Hypothalamus (tissue), 51 donors: ENCODE measurements around the gene PTPRF.
A peak's percentile ranks its signal among the peaks of the same experiment; 100 is the strongest.

Source experiments
- DNase-seq, 51 donors: peaks; one replicate each; lab custom pipeline; 2025; lab: John Stamatoyannopoulos, UW

Gene PTPRF

DNA sequence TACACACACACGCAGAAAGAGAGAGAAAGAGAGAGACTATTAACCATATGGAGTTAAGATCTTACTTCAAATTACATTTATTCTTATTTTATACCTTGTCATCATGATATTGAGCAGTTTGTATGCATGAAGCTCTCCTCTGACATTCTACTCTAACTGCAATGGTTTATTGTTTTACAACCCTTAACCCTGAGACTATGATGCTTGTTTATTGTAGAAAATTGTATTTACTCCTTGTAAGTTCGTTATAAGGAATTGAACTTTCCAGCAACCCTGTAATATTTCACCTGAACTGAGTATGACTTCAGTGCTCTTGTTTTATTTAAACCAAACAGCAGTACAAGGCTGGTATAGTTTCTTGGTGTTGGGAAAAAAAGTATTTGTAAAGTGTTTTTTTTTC lies 18.6 kb upstream of the PTPRF start:
- no peak for DNase-seq

DNA sequence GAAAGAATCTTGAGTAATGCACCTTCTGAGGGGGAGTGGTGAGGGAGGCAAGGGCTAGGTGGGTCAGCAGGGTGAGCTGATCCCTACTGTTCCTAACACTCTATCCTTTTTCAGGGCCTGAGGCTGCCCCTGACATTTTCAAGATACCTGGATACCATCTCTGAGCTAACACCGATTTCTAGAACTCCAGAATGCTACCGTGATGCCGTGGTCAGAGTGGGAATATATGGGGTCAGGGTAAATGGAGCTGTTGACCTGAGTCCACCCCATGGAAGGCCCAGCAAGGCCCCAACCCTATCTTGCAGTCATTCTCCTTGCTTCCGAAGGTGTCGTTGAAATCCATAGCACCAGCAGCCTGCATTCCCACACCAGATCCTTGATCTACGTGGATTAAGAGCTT lies 18.0 kb upstream of the PTPRF start:
- no peak for DNase-seq

DNA sequence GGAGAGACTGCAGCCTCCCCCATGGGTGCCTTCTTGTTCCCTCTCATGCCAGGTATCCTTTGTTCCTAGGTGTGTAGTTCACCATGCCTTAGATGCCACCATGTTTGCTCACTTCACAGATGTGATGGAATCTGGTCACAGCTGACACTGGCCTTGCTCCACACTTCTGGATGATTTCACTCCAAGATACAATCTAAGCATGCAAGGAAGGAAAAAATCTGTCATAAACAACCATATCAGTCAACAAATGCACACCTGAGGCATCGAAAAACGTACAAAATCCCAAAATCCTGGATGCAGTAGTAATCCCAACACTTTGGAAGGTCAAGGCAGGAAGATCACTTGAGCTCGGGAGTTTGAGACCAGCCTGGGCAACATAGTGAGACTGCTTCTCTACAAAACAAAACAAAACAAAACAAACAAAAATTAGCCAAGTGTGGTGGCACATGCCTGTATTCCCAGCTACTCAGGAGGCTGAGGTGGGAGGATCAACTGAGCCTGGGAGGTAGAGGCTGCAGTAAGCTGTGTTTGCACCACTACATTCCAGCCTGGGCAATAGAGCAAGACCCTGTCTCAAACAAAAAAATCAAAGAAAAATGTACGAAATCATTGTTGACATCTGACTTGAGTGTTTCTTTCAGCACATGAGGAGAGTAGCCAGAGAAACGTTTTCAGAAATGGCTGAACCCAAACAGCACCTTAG lies 17.1 kb upstream of the PTPRF start:
- no peak for DNase-seq

DNA sequence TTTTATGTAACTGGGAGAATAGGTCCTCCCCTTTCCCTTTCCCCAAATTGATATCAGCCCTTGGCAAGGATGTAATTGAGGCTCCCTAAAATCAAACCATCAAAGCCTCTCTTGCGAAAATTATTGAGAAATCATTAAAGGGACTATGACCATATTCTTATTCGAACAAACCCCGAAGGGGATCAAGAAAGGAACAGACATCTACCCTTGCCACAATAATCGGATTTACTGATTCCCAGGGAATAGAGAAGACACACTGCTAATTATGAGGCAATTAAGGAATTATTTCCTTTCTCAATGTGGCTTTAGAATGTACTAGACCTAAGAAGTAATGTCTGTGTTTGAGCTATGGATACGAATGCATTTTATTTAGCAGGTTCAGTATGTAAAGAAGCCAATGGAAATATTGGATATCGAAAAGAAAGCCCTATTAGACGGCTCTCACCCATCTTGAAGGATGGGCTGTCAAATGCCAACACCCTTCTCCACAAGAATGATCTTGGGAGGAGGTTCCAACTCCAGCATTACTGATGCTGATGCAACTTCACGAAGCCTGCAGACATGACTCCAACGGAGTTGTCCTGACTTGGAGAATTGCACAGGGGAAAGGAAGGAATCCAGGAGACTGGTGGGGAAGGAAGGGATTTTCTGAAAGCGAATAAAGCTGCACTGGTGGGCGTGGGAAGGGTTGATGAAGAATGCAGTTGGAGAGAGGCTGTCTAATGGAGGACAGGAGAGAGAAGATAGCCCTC lies 11.6 kb upstream of the PTPRF start:
- no peak for DNase-seq

DNA sequence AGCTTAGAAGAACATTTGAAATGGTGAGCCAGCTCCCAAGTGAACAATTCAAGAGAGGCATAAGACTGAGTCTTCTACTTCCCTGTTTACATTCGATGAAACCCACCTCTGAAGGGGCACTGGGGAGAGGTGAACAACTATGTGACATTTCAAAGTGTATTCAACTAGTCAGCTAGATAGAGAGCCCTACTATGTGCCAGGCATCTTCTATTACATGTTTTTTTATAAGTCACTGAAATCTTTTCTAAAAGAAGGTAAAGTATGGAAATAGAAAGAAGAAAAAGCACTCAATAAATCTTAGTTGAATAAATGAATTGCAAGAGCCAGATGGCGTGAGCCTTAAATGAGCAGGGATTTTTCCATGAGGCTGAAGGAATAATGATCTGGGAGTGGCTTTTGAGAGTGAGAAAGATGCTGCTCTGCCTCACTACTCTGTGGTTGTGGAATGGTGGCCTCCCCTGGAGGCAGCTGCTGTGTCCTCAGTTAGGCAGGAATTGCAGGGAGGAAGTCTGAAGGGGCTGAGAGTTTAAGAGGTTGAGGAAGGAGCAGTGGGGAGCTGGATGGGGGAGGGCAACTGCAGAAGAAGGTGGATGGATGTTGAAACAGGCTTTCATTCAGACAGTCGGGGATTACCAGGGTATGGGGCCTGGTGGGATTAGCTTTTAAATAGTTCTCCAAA lies 10.4 kb upstream of the PTPRF start:
- DNase-seq, result no peak

DNA sequence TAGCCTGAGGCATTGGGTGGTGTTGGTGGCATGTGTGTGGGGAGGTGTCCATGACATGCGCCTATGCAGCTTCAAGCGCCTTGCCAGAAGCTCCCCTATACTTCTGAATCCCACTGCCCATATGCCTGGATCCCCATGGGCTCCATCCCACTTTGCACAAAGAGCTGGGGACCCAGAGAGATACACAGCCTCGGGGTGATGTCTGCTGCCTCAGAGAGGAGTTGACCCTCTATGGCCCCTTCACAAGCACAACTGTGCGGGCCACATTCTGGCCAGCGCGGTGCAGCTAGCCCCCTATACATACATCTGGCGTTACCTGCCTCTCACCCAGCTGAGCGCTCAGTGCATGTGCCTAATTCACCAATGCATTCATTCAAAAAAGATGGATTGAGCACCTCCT lies 9.6 kb upstream of the PTPRF start:
- DNase-seq, result no peak

DNA sequence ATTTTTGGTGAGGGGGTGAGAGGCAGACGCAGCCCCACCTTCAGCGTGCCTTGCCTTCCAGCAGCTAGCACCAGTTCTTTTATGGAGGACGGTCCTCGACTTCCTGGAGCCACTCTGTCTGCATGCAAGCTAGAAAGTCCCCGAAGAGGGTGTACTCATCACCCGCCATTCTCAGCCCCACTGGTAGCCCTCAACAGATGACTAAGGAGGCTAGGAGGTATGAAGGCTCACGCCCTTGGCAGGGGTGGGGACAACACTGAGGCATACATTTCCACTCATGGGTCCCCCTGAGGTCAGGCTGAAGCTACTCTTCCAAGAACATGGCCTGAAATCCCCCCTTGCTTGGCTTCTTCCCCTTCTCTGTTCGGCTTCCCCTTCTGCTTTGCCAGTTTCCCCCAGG lies 8.9 kb upstream of the PTPRF start:
- no peak for DNase-seq

DNA sequence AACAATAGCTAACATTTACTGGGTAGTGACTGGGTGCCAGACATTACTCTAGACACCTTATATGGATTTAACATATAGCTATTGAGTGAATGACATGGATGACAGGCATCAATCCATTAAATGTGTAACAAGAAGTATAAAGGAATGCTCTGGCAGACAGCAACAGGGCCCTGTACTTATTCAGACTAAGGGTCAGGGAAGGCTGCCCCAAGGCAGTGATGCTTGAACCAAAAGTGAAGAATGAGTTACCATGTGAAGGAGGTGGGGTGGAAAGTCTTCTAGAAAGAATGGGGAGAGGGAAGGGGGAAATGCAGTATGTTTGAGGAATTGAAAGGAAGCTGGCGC lies 8.3 kb upstream of the PTPRF start:
- no peak for DNase-seq

DNA sequence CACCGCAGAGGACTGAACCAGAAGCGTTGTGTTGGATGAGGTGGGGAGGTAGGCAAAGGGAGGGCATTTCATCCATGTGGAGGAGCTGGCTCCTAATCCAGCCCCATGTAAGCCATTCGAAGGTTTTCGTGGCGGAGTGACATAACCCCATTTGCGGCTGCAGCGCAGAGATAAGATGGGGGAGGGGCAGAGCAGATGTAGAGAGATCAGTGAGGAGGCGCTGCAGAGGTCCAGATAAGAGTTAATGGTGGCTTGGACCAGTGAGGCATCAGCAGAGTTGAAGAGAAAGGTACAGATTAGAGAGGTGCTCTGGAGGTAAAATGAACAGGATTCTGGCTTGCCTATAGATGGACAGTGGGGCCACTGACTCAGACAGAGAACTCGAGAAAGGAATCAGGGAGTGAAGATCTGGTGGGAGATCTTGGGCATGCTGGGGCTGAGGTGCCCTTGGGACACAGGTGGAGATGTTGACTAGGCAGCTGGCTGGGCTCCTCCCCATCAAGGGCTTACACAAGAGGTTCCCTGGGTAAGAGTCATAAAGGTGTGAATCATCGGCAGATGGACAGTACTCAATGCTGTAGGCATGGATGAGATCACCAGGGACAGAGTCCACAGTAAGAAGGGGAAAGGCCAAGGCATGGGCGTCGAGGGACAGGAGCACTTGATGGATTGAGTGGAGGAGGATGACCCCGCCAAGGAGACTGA lies 7.8 kb upstream of the PTPRF start:
- DNase-seq, result no peak

DNA sequence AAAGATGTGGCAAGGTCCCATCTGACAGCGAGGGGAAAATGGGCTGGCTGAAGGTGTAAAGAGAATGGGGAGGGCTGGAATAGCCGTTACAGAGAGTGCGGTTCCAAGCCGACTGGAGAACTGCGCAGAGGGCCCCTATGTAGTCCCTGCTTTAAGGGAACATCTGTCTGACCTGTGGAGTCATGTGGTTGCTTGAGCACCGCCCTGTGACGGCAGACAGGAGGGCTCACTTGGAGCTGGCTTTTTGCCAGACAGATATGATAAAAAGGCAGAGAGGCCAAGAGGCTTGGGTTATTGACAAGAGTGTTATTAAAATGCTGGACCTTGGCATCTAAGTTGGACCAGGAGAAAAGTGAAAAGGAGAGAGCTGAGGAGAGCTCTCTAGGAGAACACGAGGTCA lies 5.9 kb upstream of the PTPRF start:
- no peak for DNase-seq

DNA sequence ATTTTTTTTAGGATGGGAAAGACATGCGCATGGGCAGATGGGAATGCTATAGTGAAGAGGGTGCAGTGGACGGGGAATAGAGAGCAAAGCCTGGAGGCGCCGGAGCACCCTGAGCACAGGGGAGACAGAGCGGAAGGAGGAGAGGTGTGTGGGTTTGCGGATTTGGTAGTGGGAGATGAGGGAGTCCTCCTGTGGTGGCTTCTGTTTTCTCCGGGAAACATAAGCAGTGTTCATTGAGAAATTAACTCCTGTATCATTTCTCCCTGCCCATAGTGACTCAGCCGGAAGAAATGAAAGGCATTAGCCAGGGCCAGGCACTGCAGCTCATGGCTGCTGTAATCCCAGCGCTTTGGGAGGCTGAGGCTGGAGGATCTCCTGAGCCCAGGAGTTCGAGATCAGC lies 4.7 kb upstream of the PTPRF start:
- no peak for DNase-seq

DNA sequence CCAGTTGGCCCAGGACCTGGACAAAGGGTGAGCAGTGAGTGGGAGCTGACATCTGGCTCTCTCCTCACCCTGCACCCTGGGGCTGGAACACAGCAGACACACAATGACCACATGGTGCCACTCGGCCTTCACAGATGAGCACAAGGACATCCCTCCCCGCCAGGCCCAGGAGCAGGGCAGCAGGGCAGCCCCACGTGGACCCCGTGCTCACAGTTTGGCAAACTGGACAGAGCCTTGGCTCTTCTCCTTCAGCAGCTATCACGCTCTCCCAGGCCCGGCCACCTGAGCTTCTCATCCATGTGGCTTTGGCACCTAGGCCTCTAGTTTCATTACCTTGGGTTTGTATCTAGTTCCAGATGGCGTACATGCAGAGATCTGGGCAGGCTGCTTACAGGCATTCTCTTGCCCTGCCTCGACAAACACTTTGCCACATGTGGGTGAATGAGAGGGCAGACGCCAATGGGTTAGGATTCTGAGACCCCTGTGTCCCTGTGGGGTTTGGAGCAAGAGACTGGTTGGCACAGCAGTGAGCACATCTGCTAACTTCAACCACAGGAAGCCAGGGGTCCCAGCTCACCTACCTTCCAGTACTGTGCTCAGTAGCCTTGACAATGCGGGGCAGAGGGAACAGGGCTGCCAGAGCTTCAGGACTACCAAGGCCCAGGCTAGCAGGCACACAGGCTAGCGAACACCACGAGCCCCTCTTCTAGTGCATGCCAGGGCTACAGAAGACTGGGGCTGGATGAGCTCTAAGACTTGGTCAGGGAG lies 3.4 kb upstream of the PTPRF start:
- no peak for DNase-seq

DNA sequence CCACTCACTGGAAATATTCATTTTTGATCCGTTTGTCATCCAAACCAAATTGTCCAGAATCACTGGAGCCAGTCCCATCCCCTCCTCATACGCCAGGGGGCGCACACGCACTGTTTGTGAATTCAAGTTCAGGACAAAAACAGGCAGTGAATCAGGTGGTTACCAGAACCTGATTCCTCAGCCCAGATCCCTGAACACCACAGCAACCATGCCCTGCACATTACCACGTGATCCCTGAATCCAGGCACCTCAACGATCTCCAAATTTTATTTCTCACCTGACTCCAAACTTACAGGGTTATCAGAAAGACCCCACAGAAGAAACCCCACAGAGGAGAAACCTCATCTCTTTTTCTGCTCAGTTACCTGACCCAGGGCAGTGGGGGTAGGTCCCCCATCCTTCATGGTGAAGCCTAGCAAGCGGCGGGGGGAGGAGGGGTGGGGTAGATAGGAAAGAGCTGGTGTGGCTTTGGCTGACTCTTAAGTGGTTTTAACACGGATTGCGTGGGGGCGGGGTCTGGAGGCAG lies 1.4 kb upstream of the PTPRF start:
- peak in 47 of 51 donors; percentile 12 to 87 (median 61) for DNase-seq

DNA sequence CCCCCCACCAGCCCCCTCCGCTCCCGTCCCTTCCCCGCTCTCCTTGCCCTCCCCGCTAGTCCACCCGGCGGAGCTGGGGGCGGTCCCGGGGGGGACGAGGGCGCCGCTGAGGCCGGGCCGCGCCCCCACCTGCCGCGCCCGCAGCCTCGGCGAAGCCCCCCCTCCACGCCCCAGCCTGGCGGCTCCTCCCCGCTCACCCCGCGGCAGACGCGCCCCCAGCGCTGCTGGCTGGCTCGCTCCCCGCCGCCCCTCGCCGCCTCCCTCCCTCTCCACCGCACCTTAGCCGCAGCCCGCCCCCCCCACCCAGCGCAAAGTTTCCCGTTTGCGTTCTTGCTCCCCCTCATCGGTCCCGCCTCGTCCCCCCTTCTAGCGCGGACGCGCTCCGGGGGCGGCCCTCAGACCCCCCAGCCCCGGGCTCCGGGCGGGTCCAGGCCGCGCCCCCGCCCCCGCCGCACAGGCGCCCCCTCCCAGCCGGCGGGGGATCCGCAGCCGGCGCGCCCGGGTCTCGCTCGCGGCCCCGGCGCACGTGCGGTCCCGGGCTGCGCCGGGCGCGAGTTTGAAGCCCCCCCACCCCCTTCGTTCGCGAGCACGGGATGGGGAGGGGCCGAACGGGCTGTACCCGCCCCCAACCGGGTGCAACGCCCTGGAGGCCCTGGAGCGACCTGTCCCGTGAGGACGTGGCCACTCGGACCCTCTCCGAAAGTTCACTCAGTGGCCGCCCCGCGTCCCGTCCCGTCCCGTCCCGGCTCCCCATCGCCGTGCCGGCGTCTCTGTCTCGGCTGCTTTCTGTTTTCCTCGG lies 623 bp downstream of the PTPRF start:
- peak in 10 of 51 donors; percentile 11 to 53 (median 34) for DNase-seq

DNA sequence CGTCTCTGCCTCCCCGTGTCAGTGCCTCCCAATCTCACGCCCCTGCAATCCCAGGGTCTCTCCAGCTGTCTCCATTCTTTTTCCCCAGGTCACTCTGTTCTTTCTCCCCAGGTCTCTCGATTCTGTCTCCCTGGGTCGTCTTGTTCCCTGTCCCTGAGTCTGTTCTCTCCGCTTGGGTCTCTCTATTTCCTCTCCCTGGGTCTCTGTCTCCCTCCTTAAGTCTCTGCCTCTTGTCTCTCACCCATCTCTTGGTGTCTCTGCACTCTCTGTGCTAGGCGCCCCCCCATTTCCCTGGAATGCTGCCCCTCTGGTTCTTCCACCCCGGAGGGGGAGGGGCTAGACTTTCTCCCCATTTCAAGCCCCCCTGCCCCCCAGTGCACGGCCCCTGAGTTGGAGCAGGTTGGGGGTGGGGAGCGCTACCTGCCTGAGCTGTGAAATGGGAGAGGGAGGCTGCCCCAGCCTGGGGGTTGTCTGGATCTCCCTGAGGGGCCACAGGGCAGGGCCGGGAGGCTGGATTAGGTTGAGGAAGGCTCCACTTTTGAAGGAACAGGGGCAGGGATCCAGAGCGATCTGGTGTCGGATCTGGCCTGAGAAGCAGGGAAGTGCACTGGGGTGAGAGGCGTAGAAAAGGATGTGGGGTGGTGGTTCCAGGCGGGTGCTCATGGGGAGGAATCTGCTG lies 1.4 kb downstream of the PTPRF start:
- peak in 2 of 51 donors; percentile 6 to 34 for DNase-seq

DNA sequence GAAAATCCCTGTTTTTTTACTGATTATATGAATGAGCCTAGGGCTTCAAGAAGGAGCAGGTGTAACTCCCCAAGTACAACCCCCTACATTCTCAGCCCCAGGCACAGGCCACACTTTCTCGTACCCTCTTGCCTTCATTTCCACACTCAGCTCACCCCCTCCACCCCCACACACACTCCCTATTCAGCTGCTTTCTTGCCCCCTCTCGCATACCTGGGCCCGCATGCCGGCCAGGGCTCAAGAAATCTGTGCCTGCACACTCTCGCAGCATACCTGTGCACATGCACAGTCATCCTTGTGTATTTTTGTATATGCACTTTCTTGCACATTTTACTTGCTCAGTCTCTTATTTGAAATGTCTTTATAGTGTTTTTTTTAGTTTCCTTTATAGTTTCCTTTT lies 2.0 kb downstream of the PTPRF start:
- peak in 1 of 51 donors; percentile 34 for DNase-seq

DNA sequence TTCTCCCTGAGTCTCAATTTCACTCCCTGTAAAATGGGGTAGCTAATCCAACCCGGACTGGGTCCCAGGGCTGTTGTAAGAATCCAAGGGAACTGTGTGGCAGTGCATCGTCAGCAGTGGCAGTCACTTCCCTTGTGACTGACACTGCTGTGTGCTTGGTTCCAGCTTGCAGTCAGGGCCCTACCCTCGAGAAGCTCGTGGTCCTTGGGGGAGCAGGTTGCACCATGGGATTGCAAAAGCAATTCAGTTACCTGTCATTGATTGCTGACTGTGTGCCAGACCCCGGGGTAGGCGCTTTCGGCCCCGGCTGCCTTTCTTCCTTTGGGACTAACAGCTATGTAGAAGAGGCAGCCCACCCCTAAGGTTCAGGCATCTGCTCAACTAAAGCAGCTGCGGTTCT lies 2.9 kb downstream of the PTPRF start:
- peak in 1 of 51 donors; percentile 14 for DNase-seq

DNA sequence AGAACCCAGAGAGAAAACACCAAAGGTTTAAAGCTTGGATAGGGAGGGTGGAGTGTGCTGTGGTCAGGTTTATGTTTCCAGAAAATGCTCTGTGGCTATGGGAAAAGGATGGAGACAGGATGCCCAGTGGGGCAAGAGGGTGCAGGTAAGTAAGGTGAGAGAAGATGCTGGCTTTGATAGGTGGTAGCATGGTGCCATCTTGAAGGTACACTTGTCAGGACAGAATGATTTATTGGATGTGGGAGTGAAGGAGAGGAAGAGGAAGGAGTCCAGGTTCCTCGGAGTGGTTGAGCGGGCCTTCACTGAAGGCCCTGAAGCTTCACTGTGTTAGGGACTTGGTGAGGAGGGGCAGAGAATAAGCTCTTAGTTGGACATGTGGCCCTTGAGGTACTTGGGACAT lies 3.6 kb downstream of the PTPRF start:
- DNase-seq, result no peak
